ENCODE measurements around the gene AP3B2.

GRCh38 chr15:82646250-82647044 lies 63.2 kb downstream of the AP3B2 start:
- TF ChIP-seq RARB (CRISPR knock-in tag; IDR thresholded peaks at IDR 0.05) (no peak), PATZ1 (CRISPR knock-in tag; IDR thresholded peaks at IDR 0.05; ENCODE audit: borderline replicate concordance) (no peak), TOX (CRISPR knock-in tag; IDR thresholded peaks at IDR 0.05; ENCODE audit: borderline replicate concordance) (no peak), ARNTL (CRISPR knock-in tag; IDR thresholded peaks at IDR 0.05; ENCODE audit: borderline replicate concordance, low read depth) (no peak), CREB5 (CRISPR knock-in tag; IDR thresholded peaks at IDR 0.05; ENCODE audit: low read depth) (no peak), OSR1 (CRISPR knock-in tag; IDR thresholded peaks at IDR 0.05) (no peak), ZNF8 (CRISPR knock-in tag; IDR thresholded peaks at IDR 0.05) (no peak), CSRNP3 (CRISPR knock-in tag; IDR thresholded peaks at IDR 0.05) (no peak), BACH2 (CRISPR knock-in tag; IDR thresholded peaks at IDR 0.05; ENCODE audit: borderline replicate concordance) (no peak), ZFP3 (CRISPR knock-in tag; IDR thresholded peaks at IDR 0.05) (no peak), ZNF565 (CRISPR knock-in tag; conservative IDR thresholded peaks at IDR 0.05; ENCODE audit: low read depth) (no peak), CSDC2 (CRISPR knock-in tag; IDR thresholded peaks at IDR 0.05) (no peak), TCF4 (CRISPR knock-in tag; IDR thresholded peaks at IDR 0.05; ENCODE audit: borderline replicate concordance) (no peak), ISL1 (CRISPR knock-in tag; IDR thresholded peaks at IDR 0.05) (no peak)

All from SK-N-SH treated with all-trans-retinoic acid at 6 μM for 48 hours (cell line).